GM21576 (cell line): Measurements from ENCODE around the gene QPCT.
"Not testable (repeated sequence)": the region's sequence is repeated elsewhere in the genome, so short reads cannot be mapped to it uniquely, and the experiment has no call there.

Experiments used
- ATAC-seq: cut with Tn5 transposase; IDR thresholded peaks from one replicate; pipeline ENCODE4 v1.9.1; 2021; ENCODE audit warnings: mild to moderate bottlenecking, moderate library complexity; ENCODE audit not compliant: unreplicated experiment

QPCT gene

GRCh38 chr2:37344453-37345361, at the start of gene QPCT:
QPCT (plus strand) TSS chr2:37344630; CDS start chr2:37344732, 102 bp downstream.
- ATAC-seq: no peak

GRCh38 chr2:37294858-37295257, 49.6 kb upstream of the QPCT start:
- ATAC-seq: not testable (repeated sequence)

- no peak for ATAC-seq
These were observed 48.9 kb upstream of the QPCT start for GRCh38 chr2:37295469-37296073.

- no peak for ATAC-seq
These were observed 46.8 kb upstream of the QPCT start for GRCh38 chr2:37297632-37298031.

GRCh38 chr2:37300146-37300545, 44.3 kb upstream of the QPCT start:
- ATAC-seq: no peak

- no peak for ATAC-seq
These were observed 43.9 kb upstream of the QPCT start for GRCh38 chr2:37300578-37300977.

- no peak for ATAC-seq
These were observed 43.0 kb upstream of the QPCT start for GRCh38 chr2:37301408-37301807.

- no peak for ATAC-seq
These were observed 41.7 kb upstream of the QPCT start for GRCh38 chr2:37302701-37303252.

- ATAC-seq: no peak
These were observed 38.4 kb upstream of the QPCT start for GRCh38 chr2:37306024-37306423.

- no peak for ATAC-seq
These were observed 36.9 kb upstream of the QPCT start for GRCh38 chr2:37307500-37307899.

GRCh38 chr2:37315364-37315763, 29.1 kb upstream of the QPCT start:
- no peak for ATAC-seq

- no peak for ATAC-seq
These were observed 28.2 kb upstream of the QPCT start for GRCh38 chr2:37316181-37316580.

- ATAC-seq: no peak
These were observed 26.7 kb upstream of the QPCT start for GRCh38 chr2:37317746-37318145.

- ATAC-seq: peak; percentile 67
These were observed 26.0 kb upstream of the QPCT start for GRCh38 chr2:37318401-37318800.

- no peak for ATAC-seq
These were observed 24.4 kb upstream of the QPCT start for GRCh38 chr2:37319754-37320609.

- ATAC-seq: no peak
These were observed 23.3 kb upstream of the QPCT start for GRCh38 chr2:37321029-37321682.

- ATAC-seq: no peak
These were observed 22.1 kb upstream of the QPCT start for GRCh38 chr2:37322368-37322767.

- no peak for ATAC-seq
These were observed 21.2 kb upstream of the QPCT start for GRCh38 chr2:37323176-37323780.

- peak; percentile 20 for ATAC-seq
These were observed 20.5 kb upstream of the QPCT start for GRCh38 chr2:37323781-37324535.

GRCh38 chr2:37324536-37324785, 20.0 kb upstream of the QPCT start:
- no peak for ATAC-seq
